Measurements from ENCODE around the gene PCIF1.
"Not testable (repeated sequence)": the region's sequence is repeated elsewhere in the genome, so short reads cannot be mapped to it uniquely, and the experiment has no call there.

Gene PCIF1

GRCh38 chr20:45950330-45950646, 15.8 kb downstream of the PCIF1 start:
- no peak for TF ChIP-seq CTCF (IDR thresholded peaks at IDR 0.05; ENCODE audit: low read length, missing control alignments)
- H3K4me3 ChIP-seq (replicated peaks; ENCODE audit: low read depth, low read length): no peak overlapping the region
- DNase-seq (ENCODE audit: low read depth): no peak

DNA sequence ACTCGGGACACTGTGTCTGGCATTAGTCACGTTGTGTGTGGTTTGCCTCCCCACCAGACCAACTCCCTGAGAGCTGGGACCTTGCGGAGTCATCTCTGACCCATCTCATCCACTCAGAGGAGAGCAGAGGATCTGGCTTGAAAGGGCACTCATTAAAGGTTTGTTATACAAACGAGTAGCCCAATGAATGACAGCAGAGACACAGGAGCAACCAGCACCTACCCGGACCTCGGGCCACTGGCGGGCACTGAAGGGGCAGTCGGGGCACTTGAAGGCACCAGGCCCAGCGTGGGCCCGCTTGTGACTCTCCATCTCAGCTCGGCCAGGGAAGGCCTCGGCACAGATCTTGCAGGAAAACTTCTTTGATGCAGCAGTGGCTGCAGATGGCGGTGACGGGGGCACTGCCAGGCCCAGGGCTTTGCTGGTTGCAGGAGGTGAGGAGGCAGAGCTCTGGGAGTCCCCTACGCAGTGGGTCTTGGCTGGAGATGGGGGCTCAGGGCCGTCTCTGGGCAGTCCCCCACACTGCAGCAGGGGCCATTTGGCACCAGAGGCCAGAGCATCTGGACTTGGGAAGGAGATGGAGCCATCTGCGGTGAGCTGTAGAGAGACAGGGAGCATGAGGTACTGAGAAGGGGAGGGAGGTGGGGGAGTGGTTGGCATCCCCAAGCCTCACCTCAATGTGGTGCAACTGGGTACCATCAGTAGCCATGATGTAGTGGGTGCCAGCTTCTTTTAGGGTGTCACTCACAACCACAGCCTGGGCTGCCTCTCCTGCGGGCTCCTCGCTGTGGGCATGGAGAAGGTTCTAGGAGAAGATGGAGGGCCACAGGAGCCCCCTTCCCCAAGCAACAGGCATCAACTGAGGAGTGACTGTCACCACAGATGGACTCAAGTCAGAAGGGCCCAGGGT, 17.7 kb downstream of the PCIF1 start:
- TF ChIP-seq CTCF (IDR thresholded peaks at IDR 0.05; ENCODE audit: low read length, missing control alignments): no peak
- no peak overlapping the region for H3K4me3 ChIP-seq (replicated peaks; ENCODE audit: low read depth, low read length)
- no peak for DNase-seq (ENCODE audit: low read depth)

DNA sequence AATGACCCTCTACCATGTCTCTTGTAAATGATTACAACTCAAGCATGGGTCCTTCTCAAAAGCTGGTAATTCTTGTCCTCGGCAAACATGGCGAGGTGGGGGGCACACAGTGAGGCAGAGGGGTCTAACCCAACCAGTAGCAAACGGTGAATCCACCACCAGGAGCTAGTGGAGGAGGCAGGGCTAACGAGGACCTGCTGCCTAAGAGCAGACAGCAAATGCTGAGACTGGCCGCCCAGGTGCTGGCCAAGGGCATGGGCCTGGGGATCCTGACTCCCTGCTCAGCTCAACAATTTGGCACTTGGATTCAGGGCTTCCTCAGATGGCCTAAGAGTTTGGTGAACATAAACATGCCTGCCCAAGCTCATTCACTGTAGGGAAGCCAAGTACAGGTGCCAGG, 18.4 kb downstream of the PCIF1 start:
- no peak for TF ChIP-seq CTCF (IDR thresholded peaks at IDR 0.05; ENCODE audit: low read length, missing control alignments)
- no peak overlapping the region for H3K4me3 ChIP-seq (replicated peaks; ENCODE audit: low read depth, low read length)
- no peak for DNase-seq (ENCODE audit: low read depth)

- no peak for DNase-seq (ENCODE audit: low read depth)
- no peak for TF ChIP-seq CTCF (IDR thresholded peaks at IDR 0.05; ENCODE audit: low read length, missing control alignments)
- H3K4me3 ChIP-seq (replicated peaks; ENCODE audit: low read depth, low read length): no peak overlapping the region
These were observed 19.2 kb downstream of the PCIF1 start for GRCh38 chr20:45953672-45954071.

- DNase-seq (ENCODE audit: low read depth); H3K4me3 ChIP-seq (replicated peaks; ENCODE audit: low read depth, low read length): not testable (repeated sequence)
These were observed 21.8 kb downstream of the PCIF1 start for GRCh38 chr20:45956326-45956725.

- no peak for TF ChIP-seq CTCF (IDR thresholded peaks at IDR 0.05; ENCODE audit: low read length, missing control alignments)
- DNase-seq (ENCODE audit: low read depth): no peak
- H3K4me3 ChIP-seq (replicated peaks; ENCODE audit: low read depth, low read length): no peak overlapping the region
These were observed 22.8 kb downstream of the PCIF1 start for GRCh38 chr20:45957021-45957941.

- DNase-seq (ENCODE audit: low read depth): no peak
- no peak for TF ChIP-seq CTCF (IDR thresholded peaks at IDR 0.05; ENCODE audit: low read length, missing control alignments)
- no peak overlapping the region for H3K4me3 ChIP-seq (replicated peaks; ENCODE audit: low read depth, low read length)
These were observed 24.1 kb downstream of the PCIF1 start for GRCh38 chr20:45958593-45958992.
